NCI-H146 treated with DMSO at 0.1 percent for 48 hours (cell line): ENCODE measurements around the gene SNX8.
"Not testable (repeated sequence)": the region's sequence is repeated elsewhere in the genome, so short reads cannot be mapped to it uniquely, and the experiment has no call there.

Experiments used
- DNase-seq: peaks from one replicate; lab custom pipeline; 2025; ENCODE audit not compliant: unreplicated experiment; lab: John Stamatoyannopoulos, UW

Gene SNX8

GRCh38 chr7:2295936-2296620, 18.2 kb downstream of the SNX8 start:
- DNase-seq = no peak

- no peak for DNase-seq
These were observed 23.4 kb downstream of the SNX8 start for GRCh38 chr7:2290877-2291276.

GRCh38 chr7:2289621-2290020, 24.6 kb downstream of the SNX8 start:
- no peak for DNase-seq

GRCh38 chr7:2289111-2289586, 25.1 kb downstream of the SNX8 start:
- no peak for DNase-seq

- no peak for DNase-seq
These were observed 25.7 kb downstream of the SNX8 start for GRCh38 chr7:2288503-2288902.

- DNase-seq = no peak
These were observed 26.5 kb downstream of the SNX8 start for GRCh38 chr7:2287745-2288144.

- DNase-seq = no peak
These were observed 31.2 kb downstream of the SNX8 start for GRCh38 chr7:2283074-2283473.

GRCh38 chr7:2282185-2282751, 32.0 kb downstream of the SNX8 start:
- DNase-seq = no peak

- no peak for DNase-seq
These were observed 32.7 kb downstream of the SNX8 start for GRCh38 chr7:2281541-2281940.

- DNase-seq = no peak
These were observed 33.8 kb downstream of the SNX8 start for GRCh38 chr7:2280424-2280823.

GRCh38 chr7:2279896-2280295, 34.3 kb downstream of the SNX8 start:
- no peak for DNase-seq

GRCh38 chr7:2278026-2278425, 36.2 kb downstream of the SNX8 start:
- no peak for DNase-seq

- DNase-seq = no peak
These were observed 38.1 kb downstream of the SNX8 start for GRCh38 chr7:2276107-2276506.

- DNase-seq = no peak
These were observed 39.1 kb downstream of the SNX8 start for GRCh38 chr7:2275101-2275500.

GRCh38 chr7:2274666-2275065, 39.6 kb downstream of the SNX8 start:
- no peak for DNase-seq

GRCh38 chr7:2273866-2274265, 40.4 kb downstream of the SNX8 start:
- no peak for DNase-seq

GRCh38 chr7:2272031-2272430, 42.2 kb downstream of the SNX8 start:
- DNase-seq = no peak

- no peak for DNase-seq
These were observed 42.8 kb downstream of the SNX8 start for GRCh38 chr7:2271273-2272026.

GRCh38 chr7:2270495-2270894, 43.7 kb downstream of the SNX8 start:
- no peak for DNase-seq

- DNase-seq = no peak
These were observed 44.2 kb downstream of the SNX8 start for GRCh38 chr7:2269991-2270460.

- not testable (repeated sequence) for DNase-seq
These were observed 44.9 kb downstream of the SNX8 start for GRCh38 chr7:2269089-2269990.
